ENCODE measurements around the gene COMMD10.

Gene COMMD10

GRCh38 chr5:116296335-116297072 is 211.7 kb downstream of the COMMD10 start:
- no peak for DNase-seq

- no peak for DNase-seq
Measured at GRCh38 chr5:116297296-116297814, 212.5 kb downstream of the COMMD10 start.

GRCh38 chr5:116299746-116300640 is 215.2 kb downstream of the COMMD10 start:
- no peak for DNase-seq

GRCh38 chr5:116301110-116301509 is 216.3 kb downstream of the COMMD10 start:
- DNase-seq = no peak

GRCh38 chr5:116303340-116303739 is 218.5 kb downstream of the COMMD10 start:
- no peak for DNase-seq

- DNase-seq = no peak
Measured at GRCh38 chr5:116303810-116304209, 219.0 kb downstream of the COMMD10 start.

- DNase-seq = no peak
Measured at GRCh38 chr5:116305899-116306298, 221.1 kb downstream of the COMMD10 start.

- DNase-seq = no peak
Measured at GRCh38 chr5:116306846-116307245, 222.0 kb downstream of the COMMD10 start.

- no peak for DNase-seq
Measured at GRCh38 chr5:116308391-116308790, 223.6 kb downstream of the COMMD10 start.

- DNase-seq = no peak
Measured at GRCh38 chr5:116313366-116313765, 228.5 kb downstream of the COMMD10 start.

- no peak for DNase-seq
Measured at GRCh38 chr5:116315531-116315930, 230.7 kb downstream of the COMMD10 start.

- no peak for DNase-seq
Measured at GRCh38 chr5:116318091-116318854, 233.4 kb downstream of the COMMD10 start.

GRCh38 chr5:116320486-116320885 is 235.7 kb downstream of the COMMD10 start:
- no peak for DNase-seq

GRCh38 chr5:116329503-116329902 is 244.7 kb downstream of the COMMD10 start:
- DNase-seq = no peak

GRCh38 chr5:116340799-116341198 is 256.0 kb downstream of the COMMD10 start:
- no peak for DNase-seq
